ENCODE data around the gene CPEB2.
"Not testable (repeated sequence)": the region's sequence is repeated elsewhere in the genome, so short reads cannot be mapped to it uniquely, and the experiment has no call there.

Gene CPEB2

GRCh38 chr4:15063341-15063740, 61.1 kb downstream of the CPEB2 start:
- no peak for DNase-seq

- no peak for DNase-seq
These were observed 63.2 kb downstream of the CPEB2 start for GRCh38 chr4:15065516-15065915.

DNA sequence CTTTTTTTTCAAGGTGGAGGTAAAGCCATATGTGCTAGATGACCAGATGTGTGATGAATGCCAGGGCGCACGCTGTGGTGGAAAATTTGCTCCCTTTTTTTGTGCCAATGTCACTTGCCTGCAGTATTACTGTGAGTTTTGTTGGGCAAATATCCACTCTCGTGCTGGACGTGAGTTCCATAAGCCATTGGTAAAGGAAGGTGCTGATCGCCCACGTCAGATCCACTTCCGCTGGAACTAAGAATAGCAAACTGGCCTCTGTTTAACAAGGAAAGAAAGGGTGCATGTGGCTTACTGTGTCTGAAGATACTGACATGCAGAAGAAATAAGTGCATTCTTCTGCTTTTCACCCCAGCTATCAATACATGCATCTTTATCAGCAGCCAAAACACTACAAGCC, 63.9 kb downstream of the CPEB2 start:
- DNase-seq, result no peak

GRCh38 chr4:15068298-15068697, 66.0 kb downstream of the CPEB2 start:
- DNase-seq, result no peak

- DNase-seq, result no peak
These were observed 73.6 kb downstream of the CPEB2 start for GRCh38 chr4:15075875-15076274.

DNA sequence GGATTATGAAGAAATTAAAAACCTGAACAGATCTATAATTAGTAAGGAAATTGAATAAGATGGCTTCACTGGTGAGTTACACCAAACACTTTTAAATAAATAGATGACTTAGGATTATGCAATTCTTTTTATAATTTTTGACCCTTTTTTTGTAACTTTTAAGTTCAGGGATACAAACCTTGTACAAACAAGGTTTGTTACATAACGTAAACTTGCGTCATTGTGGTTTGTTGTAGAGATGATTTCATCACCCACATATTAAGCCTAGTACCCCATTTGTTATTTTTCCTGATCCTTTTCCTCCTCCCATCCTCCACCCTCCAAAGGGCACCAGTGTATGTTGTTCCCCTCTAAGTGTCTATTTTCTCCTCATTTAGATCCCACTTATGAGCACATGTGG, 75.7 kb downstream of the CPEB2 start:
- no peak for DNase-seq

GRCh38 chr4:15078682-15079642, 76.7 kb downstream of the CPEB2 start:
- DNase-seq, result no peak

DNA sequence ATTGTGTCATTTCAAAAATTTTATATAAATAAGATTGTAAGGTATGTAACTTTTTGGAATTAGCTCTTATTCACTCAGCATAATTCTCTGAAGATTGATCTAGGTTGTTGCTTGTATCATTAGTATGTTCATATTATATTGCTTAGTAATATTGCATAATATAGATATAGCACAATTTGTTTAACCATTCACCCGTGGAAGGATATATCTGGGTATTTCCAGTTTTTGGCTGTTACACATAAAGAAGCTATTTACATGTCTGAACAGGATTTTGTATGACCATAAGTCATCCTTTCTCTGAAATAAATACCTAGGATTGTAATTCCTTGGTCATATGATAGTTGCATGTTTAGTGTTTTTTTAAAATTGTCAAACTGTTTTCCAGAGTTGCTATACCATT, 82.5 kb downstream of the CPEB2 start:
- DNase-seq, result no peak

DNA sequence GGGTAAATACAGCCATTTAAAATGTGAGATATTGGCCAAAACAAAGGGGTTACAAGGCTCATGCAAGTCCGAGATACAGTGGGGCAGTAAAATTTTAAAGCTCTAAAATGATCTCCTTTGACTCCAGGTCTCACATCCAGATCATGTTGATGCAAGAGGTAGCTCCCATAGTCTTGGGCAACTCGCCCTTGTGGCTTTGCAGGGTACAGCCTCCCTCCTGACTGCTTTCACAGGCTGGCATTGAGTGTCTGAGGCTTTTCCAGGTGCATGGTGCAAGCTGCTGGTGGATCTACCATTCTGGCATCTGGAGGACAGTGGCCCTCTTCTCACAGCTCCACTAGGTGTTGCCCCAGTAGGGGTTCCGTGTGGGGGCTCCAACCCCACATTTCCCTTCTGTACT, 83.5 kb downstream of the CPEB2 start:
- not testable (repeated sequence) for DNase-seq

GRCh38 chr4:15086259-15086658, 84.0 kb downstream of the CPEB2 start:
- DNase-seq, result not testable (repeated sequence)

- DNase-seq, result no peak
These were observed 86.2 kb downstream of the CPEB2 start for GRCh38 chr4:15088394-15089035.

GRCh38 chr4:15089979-15090378, 87.7 kb downstream of the CPEB2 start:
- no peak for DNase-seq

DNA sequence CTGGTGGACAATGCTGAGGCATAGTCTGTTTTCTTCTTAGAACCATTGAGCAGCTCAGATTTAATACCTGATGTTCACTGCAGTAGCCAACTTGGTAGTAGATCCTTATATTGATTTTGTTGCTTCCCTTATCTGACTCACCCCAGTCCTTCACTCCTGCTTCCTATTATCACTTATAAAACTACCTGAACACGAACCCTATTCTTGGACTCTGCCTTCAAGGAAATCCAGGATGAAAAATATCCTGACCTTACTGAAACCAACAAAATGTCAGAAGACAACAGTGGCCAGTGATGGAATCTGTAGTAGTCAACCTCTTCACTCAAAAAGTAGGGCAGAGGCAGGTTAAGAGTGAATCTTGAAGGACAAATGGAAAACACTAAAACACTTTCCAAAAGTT, 98.1 kb downstream of the CPEB2 start:
- no peak for DNase-seq

GRCh38 chr4:15100994-15101695, 98.9 kb downstream of the CPEB2 start:
- DNase-seq, result no peak

- no peak for DNase-seq
These were observed 102.5 kb downstream of the CPEB2 start for GRCh38 chr4:15104825-15105224.

DNA sequence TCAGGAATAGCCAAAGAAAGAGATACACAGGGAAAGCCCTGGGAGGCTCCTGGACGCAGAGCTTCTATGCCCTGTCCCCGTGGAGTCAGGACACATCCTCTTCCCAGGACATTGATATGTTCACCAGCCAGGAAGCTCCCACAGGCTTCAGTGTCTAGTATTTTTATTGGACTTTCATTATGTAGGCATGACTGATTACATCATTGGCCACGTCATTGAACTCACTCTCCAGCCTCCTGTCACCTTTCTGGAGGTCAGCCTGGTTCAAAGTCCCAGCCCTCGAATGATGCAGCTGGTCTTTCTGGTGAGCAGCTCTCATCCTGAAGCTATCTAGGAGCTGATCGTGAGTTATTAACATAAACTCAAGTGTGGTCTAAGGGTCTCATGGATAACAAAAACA, 104.1 kb downstream of the CPEB2 start:
- DNase-seq, result no peak

DNA sequence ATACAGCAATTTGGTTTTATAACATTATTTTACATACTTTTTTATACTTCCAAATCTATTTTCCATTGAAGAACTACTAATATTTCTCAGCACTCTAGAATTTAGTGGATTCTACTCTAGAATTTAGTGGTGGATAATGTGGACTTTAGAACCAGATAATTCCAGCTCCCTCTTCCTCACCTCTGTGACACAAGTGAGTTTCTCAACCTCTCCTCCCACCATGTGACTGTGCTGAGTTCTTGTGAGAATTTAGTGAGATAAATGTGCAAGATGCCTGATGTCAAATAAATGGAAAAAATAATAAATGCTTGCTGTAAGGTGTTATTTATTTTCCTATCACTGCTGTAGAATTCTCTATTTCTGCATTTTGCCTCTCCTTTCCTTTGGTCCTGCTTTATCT, 107.3 kb downstream of the CPEB2 start:
- no peak for DNase-seq

- no peak for DNase-seq
These were observed 107.9 kb downstream of the CPEB2 start for GRCh38 chr4:15110120-15110571.

DNA sequence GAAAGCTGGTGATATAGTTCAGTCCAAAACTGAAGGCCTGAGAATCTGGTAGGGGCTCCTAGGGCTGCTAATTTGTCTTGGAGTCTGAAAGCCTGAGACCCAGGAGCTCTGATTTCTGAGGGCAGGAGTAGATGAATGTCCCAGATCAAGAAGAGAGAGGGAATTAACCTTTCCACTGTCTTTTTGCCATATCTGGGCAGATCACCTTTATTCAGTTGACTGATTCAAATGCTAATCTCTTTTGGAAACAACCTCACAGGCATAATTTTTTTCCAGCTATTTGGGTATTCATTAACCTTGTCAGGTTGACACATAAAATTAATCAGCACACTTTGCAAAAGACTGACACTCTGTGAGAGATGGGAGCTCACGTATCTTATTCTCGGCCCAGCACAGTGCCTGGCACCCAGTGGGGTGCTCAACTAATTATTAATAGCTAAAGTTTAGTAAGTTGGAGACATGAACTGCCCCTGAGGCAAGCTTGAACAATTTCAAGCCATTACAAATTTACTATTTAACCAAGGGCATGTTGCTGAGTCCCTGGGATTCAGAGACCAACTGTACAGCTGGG, 114.3 kb downstream of the CPEB2 start:
- no peak for DNase-seq

GRCh38 chr4:15117270-15117946, 115.1 kb downstream of the CPEB2 start:
- no peak for DNase-seq

DNA sequence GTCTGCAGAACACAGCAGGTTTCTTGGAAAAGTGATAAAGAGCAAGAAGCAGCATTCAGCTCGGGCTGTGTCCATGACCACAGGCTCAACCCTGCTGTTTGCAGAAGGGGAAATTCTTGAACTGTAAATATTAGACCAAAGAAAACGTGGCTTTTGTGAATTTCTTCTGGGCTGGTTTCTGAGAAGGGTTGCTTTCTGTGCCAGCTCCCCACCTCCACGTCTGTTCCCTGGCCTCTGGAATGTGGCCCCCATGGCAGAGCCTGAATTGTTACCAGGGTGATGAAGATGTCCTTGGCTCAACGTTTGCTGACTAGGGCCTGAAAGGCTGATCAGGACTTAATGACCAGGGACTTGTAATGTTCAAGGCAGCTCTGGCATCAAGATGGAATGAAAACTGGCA, 116.0 kb downstream of the CPEB2 start:
- no peak for DNase-seq

Measured in stimulated activated CD4-positive, alpha-beta T cell treated with anti-CD3 and anti-CD28 coated beads, Interleukin-2, amount 100 ng/mL, for 48 hours (primary cell).